ENCODE data around the gene SHANK2. TPM values are rescaled to one million over a fixed set of nuclear protein-coding genes. Genes with fewer than 3 reads are reported as not detected.
A peak's percentile ranks its signal among the peaks of the same experiment; 100 is the strongest.
"Not testable (repeated sequence)": the region's sequence is repeated elsewhere in the genome, so short reads cannot be mapped to it uniquely, and the experiment has no call there.

Gene SHANK2
- total RNA-seq, 1 donor from 2014 or later, result 59.8 TPM

- no peak for TF ChIP-seq CTCF (IDR thresholded peaks at IDR 0.05)
- ATAC-seq (no peak), DNase-seq (no peak)
- H3K27ac ChIP-seq, result no peak overlapping the region
- H3K9me3 ChIP-seq, result no peaks in the 10 kb centered on the region
- peaks cover 4% of the 10 kb centered on the region for H3K36me3 ChIP-seq
- H3K4me1 ChIP-seq, result peaks cover 11% of the 10 kb centered on the region
- H3K27me3 ChIP-seq (ENCODE audit: low read depth), result no peaks in the 10 kb centered on the region
- H3K4me3 ChIP-seq, result no peak overlapping the region
- intact Hi-C loops (cut with DNase I), result no loop called here
Measured at GRCh38 chr11:71237853-71238252, 14.5 kb downstream of the SHANK2 start.

GRCh38 chr11:71236836-71237475, 15.4 kb downstream of the SHANK2 start:
- ATAC-seq (no peak), DNase-seq (no peak)
- peaks cover 4% of the 10 kb centered on the region for H3K36me3 ChIP-seq
- H3K4me1 ChIP-seq, result peaks cover 11% of the 10 kb centered on the region
- H3K9me3 ChIP-seq, result no peaks in the 10 kb centered on the region
- TF ChIP-seq CTCF (IDR thresholded peaks at IDR 0.05), result no peak
- no peak overlapping the region for H3K27ac ChIP-seq
- intact Hi-C loops (cut with DNase I), result no loop called here
- no peak overlapping the region for H3K4me3 ChIP-seq
- no peaks in the 10 kb centered on the region for H3K27me3 ChIP-seq (ENCODE audit: low read depth)

GRCh38 chr11:71235719-71236118, 16.7 kb downstream of the SHANK2 start:
- Histone ChIP-seq H3K4me3 (no peak overlapping the region), H3K27ac (no peak overlapping the region), H3K27me3 (ENCODE audit: low read depth) (no peaks in the 10 kb centered on the region), H3K9me3 (no peaks in the 10 kb centered on the region), H3K36me3 (peaks cover 4% of the 10 kb centered on the region), H3K4me1 (peaks cover 1% of the 10 kb centered on the region)
- TF ChIP-seq CTCF (IDR thresholded peaks at IDR 0.05), result no peak
- DNase-seq, result peak; percentile 43
- intact Hi-C loops (cut with DNase I), result no loop called here
- no peak for ATAC-seq

- H3K9me3 ChIP-seq; intact Hi-C loops (cut with DNase I); H3K36me3 ChIP-seq; H3K27me3 ChIP-seq (ENCODE audit: low read depth); H3K4me3 ChIP-seq; ATAC-seq; H3K27ac ChIP-seq; H3K4me1 ChIP-seq: not testable (repeated sequence)
- DNase-seq, result peak; percentile 42
Measured at GRCh38 chr11:71233896-71234852, 18.2 kb downstream of the SHANK2 start.

- H3K36me3 ChIP-seq, result no peaks in the 10 kb centered on the region
- no peaks in the 10 kb centered on the region for H3K27me3 ChIP-seq (ENCODE audit: low read depth)
- no peak overlapping the region for H3K4me3 ChIP-seq
- no peak overlapping the region for H3K27ac ChIP-seq
- TF ChIP-seq CTCF (IDR thresholded peaks at IDR 0.05), result no peak
- no peaks in the 10 kb centered on the region for H3K4me1 ChIP-seq
- peaks cover 6% of the 10 kb centered on the region for H3K9me3 ChIP-seq
- no peak for DNase-seq
- no peak for ATAC-seq
- intact Hi-C loops (cut with DNase I), result no loop called here
Measured at GRCh38 chr11:71232364-71232763, 20.0 kb downstream of the SHANK2 start.

GRCh38 chr11:71228961-71229360, 23.4 kb downstream of the SHANK2 start:
- Histone ChIP-seq H3K36me3 (peaks cover 3% of the 10 kb centered on the region), H3K4me3 (no peak overlapping the region), H3K27me3 (ENCODE audit: low read depth) (no peaks in the 10 kb centered on the region), H3K27ac (no peak overlapping the region), H3K4me1 (no peaks in the 10 kb centered on the region), H3K9me3 (peaks cover 25% of the 10 kb centered on the region)
- TF ChIP-seq CTCF (IDR thresholded peaks at IDR 0.05), result no peak
- DNase-seq (no peak), ATAC-seq (no peak)
- intact Hi-C loops (cut with DNase I), result no loop called here

Measured in lower lobe of right lung (tissue), 2 donors.